GM19238 (cell line): ENCODE measurements around the gene AHRR.
"Not testable (repeated sequence)": the region's sequence is repeated elsewhere in the genome, so short reads cannot be mapped to it uniquely, and the experiment has no call there.

Experiments
- DNase-seq: peaks from one replicate; pipeline ENCODE4 v3.0.0; 2011; ENCODE audit warnings: low spot score; ENCODE audit not compliant: insufficient read length

AHRR gene

DNA sequence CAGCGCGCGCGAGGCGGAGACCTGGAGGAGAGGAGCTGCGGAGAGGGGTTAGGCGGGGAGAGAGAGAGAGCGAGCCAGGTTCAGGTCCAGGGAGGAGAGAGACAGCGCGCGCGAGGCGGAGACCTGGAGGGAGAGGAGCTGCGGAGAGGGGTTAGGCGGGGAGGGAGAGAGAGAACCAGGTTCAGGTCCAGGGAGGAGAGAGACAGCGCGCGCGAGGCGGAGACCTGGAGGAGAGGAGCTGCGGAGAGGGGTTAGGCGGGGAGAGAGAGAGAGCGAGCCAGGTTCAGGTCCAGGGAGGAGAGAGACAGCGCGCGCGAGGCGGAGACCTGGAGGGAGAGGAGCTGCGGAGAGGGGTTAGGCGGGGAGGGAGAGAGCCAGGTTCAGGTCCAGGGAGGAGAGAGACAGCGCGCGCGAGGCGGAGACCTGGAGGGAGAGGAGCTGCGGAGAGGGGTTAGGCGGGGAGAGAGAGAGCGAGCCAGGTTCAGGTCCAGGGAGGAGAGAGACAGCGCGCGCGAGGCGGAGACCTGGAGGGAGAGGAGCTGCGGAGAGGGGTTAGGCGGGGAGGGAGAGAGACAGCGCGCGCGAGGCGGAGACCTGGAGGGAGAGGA, 152.8 kb downstream of the AHRR start:
- DNase-seq = not testable (repeated sequence)

DNA sequence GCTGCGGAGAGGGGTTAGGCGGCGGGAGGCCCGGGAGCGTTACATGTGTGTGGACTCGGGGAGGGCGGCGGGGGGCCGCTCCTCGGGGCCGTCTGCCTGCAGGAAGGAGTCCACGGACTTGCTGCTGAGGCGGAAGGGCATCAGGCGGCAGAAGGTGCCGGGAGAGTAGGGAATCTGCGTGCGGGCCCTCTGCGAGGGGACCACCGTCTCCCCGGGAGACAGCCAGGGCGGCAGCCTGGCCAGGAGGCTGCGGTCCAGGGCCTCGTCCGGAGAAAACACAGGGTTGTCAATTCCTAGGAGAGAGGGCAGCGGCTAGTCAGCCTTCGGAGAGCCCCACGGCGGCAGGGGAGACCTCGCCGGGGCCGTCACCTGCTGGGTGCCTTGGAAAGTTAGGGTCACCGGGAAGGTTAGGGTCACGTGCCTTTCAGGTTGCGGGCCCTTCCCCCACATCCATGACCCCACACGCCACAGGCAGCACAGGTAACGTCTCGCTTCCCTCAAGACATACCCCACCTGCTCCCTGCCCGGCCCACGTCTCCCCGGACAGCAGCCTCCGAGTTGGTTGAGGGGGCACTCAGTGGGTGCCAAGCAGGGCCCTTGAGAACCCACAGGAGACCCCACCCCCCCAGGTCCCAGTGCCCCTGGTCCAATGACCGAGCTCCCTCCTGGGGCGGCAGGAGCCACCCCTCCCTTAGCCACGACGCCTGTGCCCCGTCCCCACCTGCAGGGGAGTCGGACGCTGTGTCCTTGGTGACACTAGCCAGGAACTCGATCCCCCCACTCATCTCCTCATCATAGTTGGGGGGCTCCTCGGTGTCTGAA, 153.5 kb downstream of the AHRR start:
- DNase-seq = no peak

DNA sequence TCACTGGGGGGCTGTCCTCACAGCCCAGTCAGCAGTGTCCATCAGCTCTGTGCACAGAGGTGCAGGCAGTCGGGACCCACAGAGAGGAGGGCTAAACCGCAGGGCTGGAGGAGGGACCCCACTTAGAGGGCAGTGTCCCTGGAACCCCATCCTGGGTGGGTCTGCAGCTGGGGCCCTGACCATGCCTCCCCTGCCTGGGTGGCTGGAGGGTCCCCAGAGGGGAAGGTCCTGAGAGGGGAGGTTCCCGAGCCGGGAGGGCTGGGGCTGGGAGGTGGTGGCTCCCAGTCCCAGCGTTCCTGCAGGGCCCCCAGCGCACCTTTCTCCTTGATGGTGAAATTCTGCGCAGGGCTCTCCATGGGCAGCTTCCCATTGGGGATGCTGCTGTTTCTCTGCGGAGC, 154.2 kb downstream of the AHRR start:
- DNase-seq = no peak

DNA sequence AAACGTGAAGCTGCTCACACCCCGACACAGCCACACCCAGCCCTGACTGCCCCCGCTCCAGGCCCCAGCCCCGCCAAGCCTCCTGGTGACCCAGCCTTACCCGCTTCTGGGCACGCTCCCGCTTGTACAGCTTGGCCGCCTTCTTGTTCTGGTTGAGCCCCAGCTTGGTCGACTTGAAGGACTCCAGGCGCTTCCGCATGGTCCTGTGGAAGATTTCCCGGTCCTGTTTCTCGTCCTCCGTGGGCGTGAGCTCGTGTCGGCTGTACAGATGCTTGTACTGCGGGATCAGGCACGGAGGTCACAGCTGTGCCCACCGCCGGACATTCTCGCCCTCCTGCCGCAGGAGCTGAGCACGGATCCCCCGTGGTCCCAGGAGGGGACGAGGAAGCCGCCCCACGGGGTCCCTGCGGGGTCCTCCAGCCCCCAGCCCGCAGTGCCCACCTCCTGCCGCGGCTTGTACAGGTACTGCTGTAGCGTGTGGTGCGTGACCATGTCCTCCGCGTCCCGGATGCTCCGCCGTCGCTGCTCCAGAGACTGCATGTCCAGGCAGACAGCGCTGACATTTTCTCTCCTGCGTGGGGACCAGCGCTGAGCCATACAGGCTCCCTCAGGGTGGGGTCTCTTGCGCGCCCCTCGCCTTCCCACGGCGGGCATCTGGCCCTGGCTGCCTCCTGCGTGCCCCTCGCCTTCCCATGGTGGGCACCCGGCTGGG, 154.7 kb downstream of the AHRR start:
- no peak for DNase-seq

DNA sequence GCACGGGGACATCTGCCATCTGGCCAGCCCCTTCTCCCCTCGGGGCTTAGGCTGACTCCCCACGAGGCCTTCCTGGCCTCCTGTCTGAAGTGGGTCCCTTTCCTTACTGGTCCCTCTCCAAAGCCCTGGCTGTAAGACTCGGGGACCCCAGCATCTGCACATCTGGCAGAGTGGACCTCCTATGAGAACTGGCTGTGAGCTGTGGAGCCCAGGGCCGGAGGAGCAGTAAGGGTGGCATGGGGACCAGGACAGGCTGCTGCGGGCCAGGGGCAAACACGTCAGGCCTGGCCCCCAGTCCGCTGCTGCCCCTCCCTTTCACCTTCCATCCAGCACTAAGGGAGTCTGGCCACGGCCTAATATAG, 155.3 kb downstream of the AHRR start:
- DNase-seq = no peak

DNA sequence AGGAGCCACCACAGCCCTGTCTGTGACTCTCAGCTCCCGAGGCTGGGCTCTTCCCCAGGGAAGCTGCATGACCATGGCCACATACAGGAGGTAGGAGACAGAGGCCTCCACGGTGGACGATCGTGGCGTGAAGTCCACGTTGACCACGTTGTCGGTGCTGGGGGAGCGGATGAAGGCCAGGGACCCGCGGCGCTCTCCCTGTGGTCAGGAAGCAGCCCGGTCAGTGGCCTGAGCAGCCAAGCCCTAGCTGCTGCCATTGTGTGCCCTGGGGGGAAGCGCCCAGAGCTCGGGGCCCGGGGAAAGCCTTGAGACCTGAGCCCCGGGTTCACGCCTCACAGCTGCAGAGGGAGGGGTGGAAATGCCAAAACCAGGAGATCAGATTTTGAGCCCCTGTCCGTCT, 155.7 kb downstream of the AHRR start:
- DNase-seq = no peak

DNA sequence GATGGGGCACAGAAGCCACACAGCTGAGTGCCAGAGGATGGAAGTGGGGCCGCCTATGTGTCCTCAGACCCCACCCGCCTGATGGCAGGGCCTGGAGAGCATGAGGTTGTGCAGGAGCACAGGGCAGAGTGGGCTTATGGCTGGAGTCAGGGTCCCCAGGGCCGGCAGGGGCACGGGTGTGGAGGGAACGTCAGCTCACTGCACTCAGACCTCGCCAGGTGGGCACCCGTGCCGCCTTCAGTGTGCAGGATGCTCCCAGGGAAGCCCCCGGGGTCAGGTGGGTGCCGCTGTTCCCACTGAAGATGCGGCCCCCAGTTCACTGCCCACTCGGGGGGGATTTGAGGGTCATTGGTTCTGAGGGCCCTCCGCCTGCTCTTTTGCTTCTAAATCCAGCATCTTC, 156.4 kb downstream of the AHRR start:
- no peak for DNase-seq

DNA sequence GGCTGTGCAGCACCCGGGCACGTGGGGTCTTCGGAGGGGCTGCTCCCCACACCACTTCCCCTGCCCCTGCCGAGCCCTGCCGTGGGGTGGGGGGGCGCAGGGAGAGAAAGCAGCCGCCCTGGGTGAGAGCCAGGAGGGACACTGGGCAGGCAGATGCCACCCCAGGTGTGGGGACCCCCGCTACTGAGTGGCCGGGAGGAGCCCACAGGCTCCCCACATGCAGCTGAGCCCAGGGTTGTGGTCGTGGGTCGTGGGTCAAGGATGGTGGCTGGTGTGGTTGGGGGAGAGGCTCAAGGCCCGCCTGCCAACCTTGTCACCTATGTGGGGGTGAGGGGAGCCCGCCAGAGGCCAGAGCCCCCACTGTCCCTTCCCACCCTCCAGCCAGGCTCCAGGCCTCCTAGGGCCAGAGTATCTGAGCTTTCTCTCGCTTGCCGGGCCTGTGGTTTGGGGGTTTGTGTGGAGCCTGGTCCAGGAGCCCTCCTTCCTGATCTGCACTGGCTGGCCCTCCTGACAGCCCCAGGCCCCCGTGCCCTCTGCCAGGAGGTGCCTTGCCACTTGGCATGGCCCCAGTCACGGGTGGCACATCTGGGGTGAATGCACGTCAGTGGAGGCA, 157.0 kb downstream of the AHRR start:
- no peak for DNase-seq

DNA sequence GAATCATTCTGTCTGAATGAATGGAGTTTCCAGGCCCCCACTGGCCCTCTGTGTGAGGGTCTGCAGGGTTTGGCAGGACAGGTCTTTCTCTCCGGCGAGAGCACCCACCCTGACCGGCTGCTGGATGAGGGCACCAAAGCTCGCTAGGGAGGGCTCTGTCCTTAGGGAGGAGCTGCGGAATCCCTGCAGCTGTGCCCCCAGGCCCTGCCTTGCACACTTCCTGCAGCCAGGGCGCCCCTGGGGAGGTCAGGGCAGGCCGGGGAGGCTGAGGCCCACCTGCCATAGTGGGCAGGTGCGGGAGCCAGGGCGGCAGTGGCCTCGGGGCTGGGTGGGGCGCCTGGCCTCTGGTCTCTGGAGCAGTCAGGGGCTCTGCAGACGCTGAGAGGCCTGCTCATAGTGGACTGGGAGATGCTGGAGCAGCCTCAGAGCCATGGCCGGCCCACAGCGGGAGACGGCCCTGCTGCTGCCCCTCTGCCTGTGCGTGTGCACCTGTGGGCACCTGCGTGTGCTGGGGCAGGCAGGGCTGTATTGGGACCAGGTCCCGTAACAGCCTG, 157.5 kb downstream of the AHRR start:
- no peak for DNase-seq

DNA sequence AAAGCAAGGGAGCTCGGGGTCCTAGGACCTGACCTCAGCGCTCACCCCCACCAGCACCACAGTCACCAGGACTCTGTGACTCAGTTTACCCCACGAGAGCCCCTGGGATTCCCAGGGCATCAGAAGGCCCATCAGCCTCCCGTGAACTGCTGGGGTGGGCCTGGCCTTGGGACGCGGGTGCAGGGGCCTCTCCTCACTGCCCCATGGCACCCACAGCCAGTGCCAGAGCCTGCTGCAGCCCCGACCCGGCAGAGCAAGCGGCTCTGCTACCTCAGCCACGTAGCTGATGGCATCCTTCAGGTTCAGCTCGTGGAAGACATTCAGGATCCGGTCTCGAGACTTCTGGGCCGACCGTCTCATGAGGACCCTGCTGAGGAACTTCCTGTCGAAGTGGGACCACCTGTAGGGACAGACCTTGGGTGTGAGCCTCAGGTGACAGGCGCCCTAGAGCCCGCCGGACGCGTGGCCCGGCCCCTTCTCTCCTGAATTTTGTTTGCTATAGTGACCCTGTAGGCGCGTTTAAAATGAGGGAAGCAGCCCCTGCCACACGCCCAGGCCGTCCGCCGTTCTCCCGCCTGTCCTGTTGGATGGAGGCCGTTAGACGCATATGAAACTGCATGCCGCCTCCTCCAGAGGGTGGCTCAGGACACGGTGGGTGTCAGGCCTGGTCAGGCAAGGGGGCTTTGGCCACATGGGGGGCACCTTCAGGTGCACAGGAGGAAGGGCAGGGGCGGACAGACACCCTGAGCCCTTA, 158.2 kb downstream of the AHRR start:
- DNase-seq = no peak

DNA sequence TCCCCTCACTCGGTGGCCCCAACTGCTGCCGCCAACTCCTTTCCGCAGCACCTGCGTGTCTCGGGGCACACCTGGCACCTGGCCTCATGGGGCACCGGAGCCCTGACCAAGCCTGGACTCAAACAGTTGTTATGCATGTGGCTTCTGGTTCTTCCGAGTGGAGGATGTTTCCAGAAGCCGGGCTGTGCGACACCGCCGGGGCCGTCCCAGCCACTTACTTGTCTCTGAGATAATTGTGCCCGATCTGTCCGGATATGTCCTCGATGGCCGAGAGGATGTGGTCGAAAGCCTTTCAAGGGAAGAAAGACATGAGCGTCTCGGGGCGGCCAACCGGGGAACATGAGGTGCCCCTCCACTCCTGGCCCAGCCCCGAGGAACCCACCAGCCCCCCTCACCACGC, 159.8 kb downstream of the AHRR start:
- DNase-seq = no peak

DNA sequence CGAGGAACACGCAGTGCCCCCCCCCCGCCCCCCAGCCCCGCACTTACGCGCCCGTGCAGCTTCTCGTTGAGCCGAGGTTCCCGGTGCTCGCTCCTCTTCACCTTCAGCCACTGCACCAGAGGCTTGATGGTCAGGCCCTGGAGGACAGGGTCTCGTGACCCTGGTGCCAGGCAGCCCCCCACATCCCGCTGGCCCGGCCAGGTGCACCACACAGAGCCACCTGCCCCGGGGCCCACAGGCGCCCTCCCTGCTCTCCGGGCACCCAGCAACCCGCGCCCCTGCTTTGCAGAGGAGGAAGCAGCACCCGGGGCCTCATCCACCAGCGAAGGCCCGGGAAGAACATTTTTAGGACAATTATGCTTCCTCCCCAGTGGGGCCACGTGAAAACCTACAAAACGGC, 160.5 kb downstream of the AHRR start:
- no peak for DNase-seq

DNA sequence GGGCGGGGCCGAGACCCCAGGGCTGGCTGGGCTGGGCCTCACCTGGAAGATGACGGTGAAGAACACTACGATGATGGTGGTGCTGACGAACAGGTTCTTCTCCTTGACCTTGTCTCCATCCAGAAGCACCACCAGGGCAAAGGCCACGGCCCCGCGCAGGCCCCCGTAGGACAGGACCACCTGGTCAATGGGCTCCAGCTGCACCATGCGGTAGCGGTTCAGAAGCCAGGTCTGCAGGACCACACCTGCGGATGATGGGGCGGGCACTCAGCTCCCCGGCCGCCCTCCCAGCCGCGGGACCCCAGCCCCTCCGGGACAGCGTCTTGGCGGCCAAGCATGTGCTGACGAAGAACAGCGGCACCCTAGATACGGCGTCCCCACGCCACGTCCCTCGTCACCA, 161.0 kb downstream of the AHRR start:
- no peak for DNase-seq

DNA sequence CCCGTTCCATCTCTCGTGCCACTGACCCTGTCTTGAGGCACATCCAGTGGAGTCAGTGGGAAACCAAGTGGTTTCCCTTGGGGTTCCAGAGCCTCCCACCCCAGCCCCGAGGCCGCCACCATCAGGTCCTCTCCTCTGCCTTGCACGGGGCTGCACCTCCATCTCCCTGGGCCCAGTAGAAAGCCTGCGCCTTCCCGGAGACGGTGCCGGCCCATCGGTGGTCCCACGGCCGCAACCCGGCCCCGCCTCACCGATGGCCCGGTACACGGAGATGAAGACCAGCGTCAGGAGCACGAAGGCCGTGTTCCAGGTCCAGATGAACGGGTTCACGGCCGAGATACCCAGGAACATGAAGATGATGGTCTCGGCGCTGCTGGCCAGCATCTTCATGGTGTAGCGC, 161.5 kb downstream of the AHRR start:
- DNase-seq = no peak

DNA sequence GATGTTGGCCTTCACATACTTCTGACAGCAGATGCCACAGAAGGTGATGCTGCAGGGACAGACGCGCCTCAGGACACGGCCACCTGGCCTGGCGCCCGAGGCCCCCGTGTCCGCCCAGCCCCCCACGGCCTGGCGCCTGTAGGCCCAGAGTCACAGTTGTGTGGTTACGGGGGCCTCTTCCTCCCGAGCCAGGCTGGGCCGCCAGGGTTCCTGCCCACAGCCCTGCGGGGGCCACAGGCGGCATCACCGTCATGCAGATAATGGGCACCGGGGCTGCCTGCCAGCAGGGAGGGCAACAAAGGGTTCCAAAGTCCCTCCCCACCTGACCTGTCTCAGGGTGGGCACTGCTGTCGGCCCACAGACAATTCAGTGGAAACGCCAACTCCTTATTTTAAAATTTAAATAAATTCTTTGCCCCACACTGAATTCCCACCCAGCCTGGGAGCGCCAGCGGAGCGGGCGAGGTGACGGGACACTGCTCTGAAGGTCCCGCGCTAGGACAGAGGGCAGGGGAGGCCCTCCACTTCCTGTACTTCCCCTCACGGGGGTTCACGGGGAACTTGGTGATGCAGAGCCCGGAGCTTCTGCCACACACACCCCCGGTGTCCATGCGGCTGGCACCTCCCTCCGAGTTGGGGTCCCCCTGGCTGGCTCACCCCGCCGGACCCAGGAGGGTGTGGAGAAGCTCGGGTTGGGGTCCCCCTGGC, 162.1 kb downstream of the AHRR start:
- no peak for DNase-seq

DNA sequence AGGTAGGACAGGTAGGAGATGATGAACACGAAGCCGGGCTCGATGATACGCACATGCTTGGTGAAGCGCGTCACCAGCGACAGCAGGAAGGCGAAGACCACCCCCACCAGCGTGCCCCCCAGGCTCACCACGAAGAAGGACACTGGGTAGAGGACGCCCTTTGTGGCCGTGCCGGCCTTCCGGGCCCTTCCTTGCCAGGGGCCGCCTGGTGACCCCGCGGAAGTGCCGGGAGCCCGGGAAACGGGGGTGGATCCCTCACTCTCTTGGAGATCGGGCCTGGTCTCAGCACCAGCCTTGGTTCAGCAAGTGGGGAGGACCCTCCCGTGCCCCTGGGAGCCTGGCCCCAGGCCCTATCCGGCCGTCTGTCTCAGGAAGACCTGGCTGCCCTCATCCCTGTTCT, 163.0 kb downstream of the AHRR start:
- no peak for DNase-seq

DNA sequence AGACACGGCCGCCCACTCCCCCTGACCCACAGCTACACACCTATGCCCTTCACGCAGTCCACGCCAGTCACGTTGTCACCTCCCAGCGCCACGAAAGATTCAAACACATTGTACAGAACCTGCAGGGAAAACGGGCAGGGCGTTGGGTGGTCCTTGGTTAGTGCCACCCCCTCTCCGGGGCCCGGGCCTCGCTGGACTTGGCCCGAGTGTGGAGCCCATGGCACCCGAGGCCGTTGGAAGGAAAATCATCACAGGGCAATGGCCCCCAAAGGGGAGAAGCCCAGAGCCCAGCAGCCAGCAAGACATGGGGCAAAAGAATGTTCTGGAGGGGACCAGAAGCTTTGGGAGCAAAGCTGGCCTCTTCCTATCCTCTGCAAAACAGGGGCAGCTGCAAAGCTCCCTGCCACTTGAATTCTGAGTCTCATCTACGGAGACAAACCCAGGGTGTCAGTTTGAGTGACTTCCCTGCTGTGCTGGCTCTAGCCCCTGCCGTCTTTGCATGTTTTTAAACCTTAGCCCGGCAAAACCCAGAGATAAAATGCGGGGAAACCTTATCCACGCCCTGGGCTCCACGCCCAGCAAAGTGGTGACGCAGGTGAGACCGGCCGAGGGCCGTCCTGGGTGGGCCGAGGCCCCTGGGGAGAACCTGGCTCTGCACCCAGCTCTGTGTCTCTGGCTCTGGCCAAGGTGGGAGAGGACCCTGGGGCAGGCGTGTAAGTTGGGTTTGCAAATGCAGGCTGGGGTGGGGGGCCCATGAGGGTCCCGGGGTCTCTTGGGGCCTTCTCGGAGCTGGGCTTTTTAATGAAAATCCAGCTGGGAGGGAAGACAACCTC, 163.8 kb downstream of the AHRR start:
- DNase-seq = no peak

DNA sequence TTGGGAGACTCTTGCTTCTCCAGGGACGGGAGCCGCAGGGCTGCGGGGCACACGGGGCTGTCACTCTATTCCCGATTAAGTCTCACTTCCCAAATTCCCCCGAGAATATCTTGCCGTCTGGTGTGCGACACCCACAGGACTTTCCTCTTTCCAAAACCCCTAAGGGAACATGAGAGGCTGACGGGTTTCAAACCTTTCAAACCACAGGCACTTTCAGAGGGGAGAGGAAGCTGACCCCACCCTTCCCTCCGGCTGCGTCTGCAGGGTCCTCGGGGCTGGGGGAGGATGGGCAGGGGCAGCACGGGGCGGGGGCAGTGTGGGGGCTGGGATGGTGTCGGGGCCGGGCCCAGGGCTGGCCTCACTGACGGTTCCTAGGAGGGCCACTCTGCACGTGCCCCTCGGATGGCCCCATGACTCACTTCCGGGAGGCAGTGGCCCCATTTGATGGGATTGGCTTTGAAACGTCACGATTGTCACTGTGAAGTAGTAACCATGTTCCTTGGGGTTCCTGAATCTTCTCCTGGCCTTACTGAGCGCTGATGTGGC, 164.5 kb downstream of the AHRR start:
- DNase-seq = no peak

DNA sequence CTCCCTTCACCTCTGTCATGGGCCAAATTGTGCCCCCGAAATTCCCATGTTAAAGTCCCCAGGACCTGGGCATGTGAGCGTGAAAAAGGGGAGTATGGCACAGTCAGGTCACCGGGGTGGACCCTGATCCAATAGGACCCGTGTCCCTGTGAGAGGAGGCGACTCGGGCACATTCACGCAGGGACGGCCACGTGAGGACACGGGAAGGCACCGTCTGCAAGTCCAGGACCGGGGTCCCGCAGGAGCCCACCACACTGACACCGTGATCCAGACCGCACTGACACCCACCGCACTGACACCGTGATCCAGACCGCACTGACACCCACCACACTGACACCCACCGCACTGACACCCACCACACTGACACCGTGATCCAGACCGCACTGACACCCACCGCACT, 165.1 kb downstream of the AHRR start:
- DNase-seq = not testable (repeated sequence)
